ENCODE results near the gene APP.

Gene APP

GRCh38 chr21:25836396-25836795 lies 334.2 kb downstream of the APP start:
- DNase-seq (ENCODE audit: insufficient read length, low spot score) = no peak
- no peak for TF ChIP-seq TAF1 (IDR thresholded peaks at IDR 0.05; ENCODE audit: low read depth, low read length)
- TF ChIP-seq SPI1 (IDR thresholded peaks at IDR 0.05; ENCODE audit: low read depth, low read length) = no peak
- TF ChIP-seq PAX5 (IDR thresholded peaks at IDR 0.05; ENCODE audit: insufficient read depth, low read length, severe bottlenecking) = no peak
- no peak for TF ChIP-seq POU2F2 (IDR thresholded peaks at IDR 0.05; ENCODE audit: low read depth, low read length)
- TF ChIP-seq POLR2AphosphoS5 (IDR thresholded peaks at IDR 0.05; ENCODE audit: low read depth, low read length) = no peak
- no peak for FAIRE-seq

GRCh38 chr21:25834381-25834780 lies 336.2 kb downstream of the APP start:
- TF ChIP-seq SPI1 (IDR thresholded peaks at IDR 0.05; ENCODE audit: low read depth, low read length) (no peak), POU2F2 (IDR thresholded peaks at IDR 0.05; ENCODE audit: low read depth, low read length) (no peak), TAF1 (IDR thresholded peaks at IDR 0.05; ENCODE audit: low read depth, low read length) (no peak), PAX5 (IDR thresholded peaks at IDR 0.05; ENCODE audit: insufficient read depth, low read length, severe bottlenecking) (no peak)
- no peak for FAIRE-seq
- DNase-seq (ENCODE audit: insufficient read length, low spot score) = no peak

- no peak for DNase-seq (ENCODE audit: insufficient read length, low spot score)
- TF ChIP-seq POU2F2 (IDR thresholded peaks at IDR 0.05; ENCODE audit: low read depth, low read length) (no peak), POLR2AphosphoS5 (IDR thresholded peaks at IDR 0.05; ENCODE audit: low read depth, low read length) (no peak), TAF1 (IDR thresholded peaks at IDR 0.05; ENCODE audit: low read depth, low read length) (no peak), SPI1 (IDR thresholded peaks at IDR 0.05; ENCODE audit: low read depth, low read length) (no peak), PAX5 (IDR thresholded peaks at IDR 0.05; ENCODE audit: insufficient read depth, low read length, severe bottlenecking) (no peak), POLR2A (IDR thresholded peaks at IDR 0.05; ENCODE audit: low read depth, low read length) (no peak)
- no peak for FAIRE-seq
Observed at GRCh38 chr21:25831300-25831960, 339.1 kb downstream of the APP start.

Data from GM12891 (cell line).